D721Med (cell line): ENCODE data around the gene MRPS16.

Experiments used
- DNase-seq: peaks from one replicate; pipeline ENCODE4 v3.0.0; 2011; ENCODE audit warnings: low spot score; ENCODE audit not compliant: insufficient read length
- FAIRE-seq: peaks from 2 replicates; lab custom pipeline; 2011; peaks lifted over from hg19 to GRCh38; lab: Jason Lieb, UNC
- CTCF ChIP-seq: IDR thresholded peaks from 2 replicates; pipeline ENCODE4 v1.5.1; 2012; ENCODE audit warnings: mild to moderate bottlenecking, control low read depth; ENCODE audit not compliant: insufficient read depth; ENCODE audit errors: missing control alignments

The MRPS16 gene

DNA sequence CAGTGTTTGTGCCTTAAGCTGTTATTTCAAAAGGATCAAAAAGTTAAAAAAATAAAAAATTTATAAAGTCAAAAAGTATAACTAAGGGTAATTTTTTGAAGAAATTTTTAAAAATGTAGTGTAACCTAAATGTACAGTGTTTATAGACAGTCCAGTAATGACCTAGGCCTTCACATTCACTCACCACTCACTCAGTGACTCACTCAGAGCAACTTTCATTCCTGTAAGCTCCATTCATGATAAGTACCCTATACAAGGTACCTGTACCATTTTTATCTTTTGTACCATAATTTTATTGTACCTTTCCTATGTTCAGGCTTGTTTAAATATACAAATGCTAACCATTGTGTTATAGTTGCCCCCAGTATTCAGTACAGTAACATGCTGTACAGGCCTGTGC lies 26.9 kb downstream of the MRPS16 start:
- TF ChIP-seq CTCF, result no peak
- FAIRE-seq (no peak), DNase-seq (no peak)

DNA sequence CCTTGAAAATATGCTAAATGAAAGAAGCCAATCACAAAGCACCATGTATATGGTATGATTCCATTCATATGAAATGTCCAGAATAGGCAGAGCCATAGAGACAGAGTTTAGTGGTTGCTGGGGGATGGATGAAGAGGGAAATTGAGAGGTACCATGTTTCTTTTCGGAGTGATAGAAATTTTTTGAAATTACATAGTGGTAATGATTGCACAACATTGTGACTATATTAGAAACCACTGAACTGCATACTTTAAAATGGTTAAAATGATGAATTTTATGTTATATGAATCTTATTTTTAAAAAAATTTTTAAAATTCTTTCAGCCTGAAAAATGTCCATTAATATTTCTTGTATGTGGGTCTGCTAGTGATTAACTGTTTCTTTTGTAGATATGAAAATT lies 31.5 kb downstream of the MRPS16 start:
- FAIRE-seq, result no peak
- DNase-seq, result no peak
- no peak for TF ChIP-seq CTCF

DNA sequence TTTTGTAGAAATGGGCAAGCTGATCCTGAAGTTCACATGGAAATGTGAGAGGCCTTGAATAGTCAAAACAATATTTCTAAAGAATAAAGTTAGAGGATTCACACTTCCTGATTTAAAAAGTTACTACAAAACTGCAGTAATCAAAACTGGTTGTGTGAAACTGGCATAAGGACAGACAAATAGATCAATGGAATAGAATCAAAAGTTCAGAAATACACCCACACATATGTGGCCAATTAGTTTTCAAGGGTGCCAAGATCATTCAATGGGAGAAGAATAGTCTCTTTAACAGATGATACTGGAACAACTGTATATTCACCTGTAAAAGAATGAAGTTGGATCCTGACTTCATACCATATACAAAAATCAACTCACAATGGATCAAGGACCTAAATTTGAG lies 33.1 kb downstream of the MRPS16 start:
- no peak for TF ChIP-seq CTCF
- FAIRE-seq (no peak), DNase-seq (no peak)

- peak; percentile 97 for FAIRE-seq
- DNase-seq, result peak; percentile 53
- TF ChIP-seq CTCF, result peak; percentile 20
Observed at GRCh38 chr10:73218431-73219191, 33.8 kb downstream of the MRPS16 start.

- peak; percentile 29 for FAIRE-seq
- no peak for TF ChIP-seq CTCF
- DNase-seq, result no peak
Observed at GRCh38 chr10:73217628-73218027, 34.8 kb downstream of the MRPS16 start.

GRCh38 chr10:73215749-73216148 lies 36.7 kb downstream of the MRPS16 start:
- DNase-seq (no peak), FAIRE-seq (peak; percentile 38)
- TF ChIP-seq CTCF, result no peak

GRCh38 chr10:73211106-73211811 lies 41.2 kb downstream of the MRPS16 start:
- no peak for TF ChIP-seq CTCF
- FAIRE-seq, result no peak
- no peak for DNase-seq
